Fibroblast of skin of scalp (primary cell): ENCODE results near the gene MID2.
"Not testable (repeated sequence)": the region's sequence is repeated elsewhere in the genome, so short reads cannot be mapped to it uniquely, and the experiment has no call there.

ENCODE experiments used
- DNase-seq: peaks from one replicate; pipeline ENCODE4 v3.0.0-alpha.2; 2013

Gene MID2

DNA sequence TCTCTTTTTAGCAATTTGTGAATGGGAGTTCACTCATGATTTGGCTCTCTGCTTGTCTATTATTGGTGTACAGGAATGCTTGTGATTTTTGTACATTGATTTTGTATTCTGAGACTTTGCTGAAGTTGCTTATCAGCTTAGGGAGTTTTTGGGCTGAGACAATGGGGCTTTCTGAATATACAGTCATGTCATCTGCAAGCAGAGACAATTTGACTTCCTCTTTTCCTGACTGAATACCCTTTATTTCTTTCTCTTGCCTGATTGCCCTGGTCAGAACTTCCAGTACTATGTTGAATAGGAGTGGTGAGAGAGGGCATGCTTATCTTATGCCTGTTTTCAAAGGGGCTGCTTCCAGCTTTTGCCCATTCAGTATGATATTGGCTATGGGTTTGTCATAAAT, 129.7 kb downstream of the MID2 start:
- not testable (repeated sequence) for DNase-seq

GRCh38 chrX:107968623-107969022, 143.0 kb downstream of the MID2 start:
- no peak for DNase-seq

DNA sequence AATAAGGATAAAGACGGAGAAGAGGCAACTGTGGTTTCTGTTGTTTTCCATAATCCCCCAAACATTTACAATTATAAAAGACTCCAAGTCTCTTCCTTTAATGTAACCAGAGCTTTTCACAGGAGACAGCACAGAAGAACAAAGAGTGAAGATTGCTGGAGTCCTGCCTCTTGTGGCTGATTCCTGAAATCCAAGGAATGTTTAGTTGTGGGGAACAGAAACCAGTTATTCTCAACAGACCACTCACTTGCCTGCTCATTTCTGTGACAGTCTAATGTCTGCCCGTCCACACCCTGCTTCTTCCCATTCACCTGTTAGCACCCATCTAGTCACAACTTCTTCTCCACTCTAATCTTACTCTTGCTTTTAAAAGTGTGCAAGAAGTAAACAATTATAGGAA, 144.4 kb downstream of the MID2 start:
- DNase-seq: no peak

GRCh38 chrX:107971636-107972035, 146.0 kb downstream of the MID2 start:
- DNase-seq: no peak
